Esophagus muscularis mucosa (tissue), 4 donors: Measurements from ENCODE around the gene C15orf39.

Experiments used
- CTCF ChIP-seq, 3 experiments: fragments of 200-600 bp in 2 of 3; fragments of 450-650 bp in 1 of 3; sonication (generic) in 2 of 3; IDR thresholded peaks; one replicate each; pipeline ENCODE4 v1.5.1; 2017 to 2019; ENCODE audit warnings: antibody characterized with exemption in 3 of 3, mild to moderate bottlenecking in 2 of 3, moderate library complexity in 1 of 3
- EP300 ChIP-seq: sonication (generic); formaldehyde crosslinking; IDR thresholded peaks from one replicate; pipeline ENCODE4 v1.6.1; 2017; ENCODE audit warnings: antibody characterized with exemption
- POLR2A ChIP-seq: fragments of 450-650 bp; IDR thresholded peaks from one replicate; pipeline ENCODE4 v1.6.1; 2017; ENCODE audit warnings: antibody characterized with exemption, moderate library complexity, mild to moderate bottlenecking, low read depth
- POLR2AphosphoS5 ChIP-seq, 2 donors: sonication (generic); formaldehyde crosslinking; IDR thresholded peaks; one replicate each; pipeline ENCODE4 v1.6.1; 2017; ENCODE audit warnings: antibody characterized with exemption in 2 of 2

- TF ChIP-seq CTCF (IDR thresholded peaks at IDR 0.05) (no peak), EP300 (no peak), POLR2AphosphoS5 (IDR thresholded peaks at IDR 0.05) (no peak), POLR2A (no peak)
These were observed 7.7 kb upstream of the C15orf39 start for GRCh38 chr15:75193976-75194375.
